Bone marrow (tissue), 2 donors: ENCODE measurements around the gene ROPN1L.
"Not testable (repeated sequence)": the region's sequence is repeated elsewhere in the genome, so short reads cannot be mapped to it uniquely, and the experiment has no call there.

Experiments
- DNase-seq, 2 donors: peaks; one replicate each; lab custom pipeline; 2025; lab: John Stamatoyannopoulos, UW

The ROPN1L gene

GRCh38 chr5:10501554-10502075, 59.9 kb downstream of the ROPN1L start:
- no peak for DNase-seq

GRCh38 chr5:10502130-10502529, 60.5 kb downstream of the ROPN1L start:
- no peak for DNase-seq

- no peak for DNase-seq
Measured at GRCh38 chr5:10502578-10502977, 60.9 kb downstream of the ROPN1L start.

- DNase-seq, result no peak
Measured at GRCh38 chr5:10503321-10503720, 61.6 kb downstream of the ROPN1L start.

- DNase-seq, result no peak
Measured at GRCh38 chr5:10503997-10504793, 62.5 kb downstream of the ROPN1L start.

- peak in 1 of 2 donors; percentile 65 for DNase-seq
Measured at GRCh38 chr5:10505517-10506095, 63.9 kb downstream of the ROPN1L start.

GRCh38 chr5:10506535-10506934, 64.9 kb downstream of the ROPN1L start:
- no peak for DNase-seq

GRCh38 chr5:10507575-10508096, 66.0 kb downstream of the ROPN1L start:
- DNase-seq, result no peak

- DNase-seq, result no peak
Measured at GRCh38 chr5:10509575-10509974, 67.9 kb downstream of the ROPN1L start.

- DNase-seq, result no peak
Measured at GRCh38 chr5:10511741-10512640, 70.3 kb downstream of the ROPN1L start.

GRCh38 chr5:10513501-10514442, 72.1 kb downstream of the ROPN1L start:
- DNase-seq, result no peak

- not testable (repeated sequence) for DNase-seq
Measured at GRCh38 chr5:10514572-10514971, 72.9 kb downstream of the ROPN1L start.
